SK-N-DZ (cell line): ENCODE data around the gene SREBF2.
A peak's percentile ranks its signal among the peaks of the same experiment; 100 is the strongest.

Source experiments
- DNase-seq: peaks from one replicate; pipeline ENCODE4 v3.0.0-alpha.2; 2015; ENCODE audit warnings: low spot score

The SREBF2 gene

DNA sequence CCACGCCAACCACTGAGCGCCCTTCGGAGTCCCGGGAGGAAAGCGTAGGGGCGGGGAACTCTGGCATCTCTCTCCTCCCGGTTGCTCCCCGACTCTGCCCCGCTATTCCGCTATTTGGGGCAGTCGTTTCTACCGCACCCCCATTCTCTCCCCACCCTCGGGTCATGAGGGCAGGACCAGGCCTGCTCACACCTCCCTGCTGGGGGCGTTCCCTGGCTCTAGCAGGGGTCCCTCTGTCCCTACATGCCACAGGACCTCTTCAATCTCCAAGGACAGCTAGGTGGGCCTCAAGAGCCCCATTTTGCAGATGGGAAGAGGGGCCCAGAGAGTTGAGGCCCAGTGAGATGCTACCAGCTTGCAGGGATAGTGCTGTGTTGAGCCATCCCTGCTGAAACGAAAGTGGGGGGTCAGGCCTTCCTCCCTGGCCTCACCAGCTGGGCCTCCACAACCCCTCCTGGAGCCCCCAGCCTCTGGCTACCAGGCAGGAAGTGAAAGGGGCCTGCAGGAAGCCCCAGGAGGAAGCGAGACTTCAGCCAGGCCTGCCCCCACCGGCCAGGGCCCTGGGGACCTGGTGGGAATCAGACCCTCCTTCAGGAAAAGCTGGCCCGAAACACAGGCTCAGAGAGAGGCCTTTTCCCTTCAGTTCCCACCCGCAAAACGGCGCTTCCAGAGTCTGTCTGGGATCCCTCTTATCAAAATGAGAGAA lies 87.5 kb downstream of the SREBF2 start:
- no peak for DNase-seq

DNA sequence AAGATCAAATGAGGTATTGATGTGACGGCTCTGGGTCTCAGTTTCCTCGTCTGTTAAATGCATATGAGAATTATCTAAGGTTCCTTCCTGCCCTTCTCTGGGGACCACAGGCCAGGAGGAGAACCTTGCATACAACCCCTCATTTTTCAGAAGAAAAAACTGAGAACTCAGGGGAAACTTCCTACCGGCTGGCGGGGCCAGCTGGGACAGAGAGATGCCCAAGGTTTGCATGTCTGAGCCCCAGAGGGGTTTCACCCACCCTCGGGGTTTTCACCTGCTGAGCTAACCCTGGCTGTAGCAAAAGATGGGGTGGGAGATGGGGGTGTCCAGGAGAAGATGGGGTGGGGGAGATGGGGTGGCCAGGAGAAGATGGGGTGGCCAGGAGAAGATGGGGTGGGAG lies 89.4 kb downstream of the SREBF2 start:
- no peak for DNase-seq

DNA sequence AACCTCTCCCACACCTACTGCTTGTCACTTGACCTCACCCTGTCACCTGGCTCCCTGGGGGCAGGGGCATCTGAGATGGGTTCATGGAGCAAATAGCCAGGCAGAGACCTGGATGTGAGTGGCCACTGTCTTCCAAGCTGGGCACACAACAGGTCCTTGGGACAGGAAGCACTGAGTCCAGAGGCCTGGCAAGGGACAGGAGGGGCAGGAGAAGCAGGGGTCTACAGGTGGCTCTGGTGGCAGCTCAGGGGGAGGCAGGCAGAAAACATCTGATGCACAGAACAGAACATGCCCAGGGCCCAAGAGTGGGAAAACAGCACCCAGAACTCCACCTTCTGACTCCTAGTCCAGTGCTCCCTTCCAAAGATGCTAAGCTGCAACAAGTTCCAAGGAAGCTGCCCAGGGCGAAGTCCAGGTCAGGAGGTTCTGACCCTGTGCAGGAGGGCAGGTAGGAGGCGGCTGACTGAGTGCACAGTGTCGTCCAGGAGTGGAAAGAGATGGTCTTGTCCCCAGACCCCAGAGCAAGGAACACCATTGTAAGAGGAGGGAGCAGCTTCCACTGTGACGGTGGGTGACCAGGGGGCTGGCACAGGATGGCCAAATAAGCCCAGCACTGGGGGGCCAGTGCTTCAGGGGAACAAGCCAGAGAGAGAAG lies 90.2 kb downstream of the SREBF2 start:
- no peak for DNase-seq

DNA sequence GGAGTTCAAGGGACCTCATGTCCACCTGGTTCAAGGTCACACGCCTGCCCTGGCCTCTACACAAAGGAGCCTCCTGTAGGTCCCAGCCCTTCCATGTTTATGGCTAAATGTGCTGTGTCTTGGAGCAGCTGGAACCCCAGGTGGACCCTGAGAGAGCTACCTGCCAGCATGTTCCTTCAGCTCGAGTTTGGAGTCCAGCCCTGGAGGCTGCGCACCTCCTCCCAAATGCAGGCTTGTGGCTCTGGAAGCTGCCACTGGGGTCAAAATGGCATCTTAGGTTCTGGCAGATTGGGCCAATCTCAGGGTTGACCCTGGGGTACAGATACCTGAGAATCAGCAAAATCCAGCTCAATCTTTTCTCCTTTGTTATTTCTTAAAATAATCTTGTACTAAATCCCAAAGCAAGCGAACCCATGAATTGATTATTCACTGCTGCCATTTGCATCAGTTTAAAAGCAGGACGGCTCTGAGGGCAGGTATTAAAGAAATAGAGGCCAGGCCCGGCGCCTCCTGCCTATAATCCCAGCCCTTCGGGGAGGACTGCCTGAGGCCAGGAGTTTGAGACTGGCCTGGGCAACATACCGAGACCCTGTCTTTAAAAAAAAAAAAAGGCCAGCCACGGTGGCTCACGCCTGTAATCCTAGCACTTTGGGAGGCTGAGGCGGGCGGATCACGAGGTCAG lies 90.8 kb downstream of the SREBF2 start:
- no peak for DNase-seq

DNA sequence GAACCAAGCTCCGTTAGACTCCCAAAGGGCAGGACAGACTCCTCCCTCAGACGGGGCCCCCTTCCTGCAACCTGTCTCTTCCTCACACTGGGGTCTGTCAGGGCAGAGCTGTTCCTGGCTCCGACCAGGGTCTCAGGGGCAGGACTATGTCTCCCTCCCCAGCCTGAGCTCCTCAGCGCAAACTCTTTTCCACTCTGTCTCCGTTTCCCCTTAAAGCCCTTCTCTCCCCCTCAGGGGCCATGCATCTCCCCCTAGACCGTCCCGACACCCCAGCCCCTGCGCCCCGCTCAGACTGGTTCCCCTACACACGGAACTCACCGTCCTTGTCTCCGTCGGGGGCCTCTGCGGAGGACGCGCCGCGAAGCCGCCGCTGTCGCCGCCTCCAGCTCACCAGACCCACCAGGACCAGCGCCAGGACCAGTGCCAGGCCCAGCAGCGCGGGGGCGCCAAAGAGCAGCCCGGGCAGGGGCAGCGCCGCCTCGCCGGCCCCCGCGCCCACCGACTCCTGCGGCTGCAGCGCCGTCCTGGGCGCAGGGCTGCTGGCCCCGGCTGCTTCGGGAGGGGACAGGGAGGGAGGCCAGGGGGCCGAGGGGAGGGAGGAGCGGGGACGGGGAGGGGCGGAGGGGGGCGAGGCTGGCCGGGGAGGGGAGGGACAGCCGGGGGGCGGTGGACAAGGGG lies 93.0 kb downstream of the SREBF2 start:
- DNase-seq = peak; percentile 74

DNA sequence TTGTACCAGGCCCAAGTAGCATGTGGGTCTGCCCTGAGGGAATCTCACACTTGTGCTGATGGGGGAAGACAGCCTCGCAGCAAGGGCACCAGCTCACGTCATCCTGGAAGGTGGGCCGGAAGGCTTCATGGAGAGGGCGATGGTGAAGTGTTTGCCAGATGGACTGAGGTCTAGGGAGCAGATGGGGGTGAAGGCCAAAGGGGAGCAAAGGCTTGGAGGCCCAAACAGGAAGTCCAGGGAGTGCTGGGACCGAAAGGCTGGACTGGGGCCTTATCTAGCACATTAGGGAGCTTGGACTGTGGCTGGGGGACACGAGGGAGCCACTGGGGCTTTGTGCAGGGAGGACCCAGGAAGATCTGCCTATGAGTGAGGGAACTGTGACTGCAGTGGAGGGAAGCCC lies 94.9 kb downstream of the SREBF2 start:
- no peak for DNase-seq

DNA sequence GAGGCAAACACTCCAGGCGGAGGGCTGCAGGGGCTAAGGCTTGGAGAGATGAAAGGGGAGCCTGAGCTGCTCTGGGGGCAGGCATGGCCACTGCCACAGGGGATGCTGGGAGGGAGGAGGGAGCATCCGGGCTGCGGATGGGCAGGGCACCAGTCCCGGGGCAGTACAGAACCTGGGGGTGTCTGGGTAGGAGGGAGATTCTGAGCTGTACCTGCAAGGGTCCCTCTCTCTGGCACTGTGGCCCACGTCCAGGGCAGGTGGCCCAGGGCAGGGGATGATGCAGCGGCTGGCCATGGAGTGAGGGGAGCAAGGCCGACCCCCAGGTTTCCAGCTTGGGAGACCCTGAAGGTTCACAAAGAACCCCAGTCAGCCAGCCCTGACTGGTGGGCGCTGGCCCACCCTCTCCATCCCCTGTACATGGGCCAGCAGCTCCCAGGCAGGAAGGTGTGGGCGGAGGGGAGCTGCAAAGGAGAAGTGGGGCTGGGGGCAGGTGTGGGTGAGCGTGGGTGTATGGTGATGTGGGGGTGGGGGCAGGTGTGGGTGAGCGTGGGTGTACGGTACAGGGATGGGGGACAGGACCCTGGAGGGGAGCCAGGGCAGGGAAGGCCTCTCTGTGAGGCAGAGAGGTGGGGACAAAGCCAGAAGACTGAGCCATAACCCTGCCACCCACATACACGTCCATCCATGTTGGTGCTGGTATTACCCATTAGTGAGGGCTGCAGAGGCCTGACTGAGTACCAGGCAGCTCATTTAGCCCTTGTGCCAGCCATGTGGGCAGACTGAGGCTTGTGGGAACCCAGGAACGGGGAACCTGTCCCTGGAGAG lies 95.9 kb downstream of the SREBF2 start:
- DNase-seq = no peak

DNA sequence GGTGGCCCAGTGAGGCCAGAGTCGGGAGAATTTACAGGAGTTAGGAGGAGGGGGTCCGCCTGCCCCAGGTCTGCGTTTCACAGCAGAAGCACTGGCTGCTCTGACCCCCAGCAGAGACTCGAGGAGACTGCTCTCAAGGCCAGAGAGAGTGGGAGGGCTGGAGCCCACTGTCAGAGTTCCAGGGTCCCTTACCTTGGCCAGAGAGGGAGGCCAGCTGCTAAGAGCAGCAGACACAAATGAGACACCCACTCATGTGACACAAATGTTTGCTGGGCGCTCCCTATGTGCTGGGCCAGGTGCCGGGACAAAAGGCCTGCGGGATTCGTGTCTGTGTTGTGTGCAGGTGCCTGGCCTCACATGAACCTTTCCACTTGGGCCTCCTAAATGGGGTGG lies 96.5 kb downstream of the SREBF2 start:
- DNase-seq = no peak

DNA sequence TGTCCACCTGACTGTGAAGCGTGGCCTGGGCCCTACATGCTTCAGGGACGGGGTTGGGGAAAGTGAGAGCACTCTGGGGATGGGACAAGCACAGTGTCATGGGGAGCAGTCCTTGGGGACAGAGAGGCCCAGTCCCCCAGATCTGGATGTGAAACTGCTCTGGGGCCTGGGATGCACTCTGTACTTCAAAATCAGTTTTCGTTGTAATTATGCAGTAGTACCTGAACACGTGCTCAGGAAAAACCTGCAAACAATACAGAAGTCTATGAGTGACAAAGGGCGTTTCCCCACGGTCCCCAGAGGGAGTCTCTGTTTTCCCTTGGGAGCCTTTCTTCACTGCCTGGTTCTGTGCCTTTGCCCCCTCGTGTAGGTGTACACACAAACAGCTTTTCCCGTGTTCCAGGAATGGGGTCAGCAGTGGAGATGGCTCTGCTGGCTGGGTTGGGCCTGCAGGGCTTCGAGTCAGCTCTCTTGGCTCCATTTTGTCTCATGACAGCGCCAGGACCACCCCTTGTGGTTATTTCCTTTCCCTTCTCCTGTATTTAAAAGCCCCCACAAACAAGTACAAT lies 98.9 kb downstream of the SREBF2 start:
- no peak for DNase-seq

DNA sequence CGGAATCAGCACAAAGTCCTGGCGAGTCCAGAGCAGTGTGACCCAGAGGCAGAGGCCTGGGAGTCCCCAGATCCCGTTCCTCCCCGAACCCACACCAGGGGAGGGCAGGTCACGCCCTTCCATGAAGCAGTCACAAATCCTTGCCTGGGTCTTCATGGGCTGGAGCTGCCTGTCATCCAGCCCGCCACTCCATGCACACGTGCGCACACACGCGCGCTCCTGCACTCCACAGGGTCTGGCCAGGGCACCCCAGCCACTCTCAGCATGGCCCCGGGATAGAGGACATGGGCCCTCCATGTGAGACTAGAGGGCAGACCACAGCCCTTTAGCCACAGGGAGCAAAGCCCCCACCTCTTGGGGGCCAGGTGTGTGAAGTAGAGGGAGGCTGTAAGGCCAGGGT lies 99.4 kb downstream of the SREBF2 start:
- DNase-seq = no peak

DNA sequence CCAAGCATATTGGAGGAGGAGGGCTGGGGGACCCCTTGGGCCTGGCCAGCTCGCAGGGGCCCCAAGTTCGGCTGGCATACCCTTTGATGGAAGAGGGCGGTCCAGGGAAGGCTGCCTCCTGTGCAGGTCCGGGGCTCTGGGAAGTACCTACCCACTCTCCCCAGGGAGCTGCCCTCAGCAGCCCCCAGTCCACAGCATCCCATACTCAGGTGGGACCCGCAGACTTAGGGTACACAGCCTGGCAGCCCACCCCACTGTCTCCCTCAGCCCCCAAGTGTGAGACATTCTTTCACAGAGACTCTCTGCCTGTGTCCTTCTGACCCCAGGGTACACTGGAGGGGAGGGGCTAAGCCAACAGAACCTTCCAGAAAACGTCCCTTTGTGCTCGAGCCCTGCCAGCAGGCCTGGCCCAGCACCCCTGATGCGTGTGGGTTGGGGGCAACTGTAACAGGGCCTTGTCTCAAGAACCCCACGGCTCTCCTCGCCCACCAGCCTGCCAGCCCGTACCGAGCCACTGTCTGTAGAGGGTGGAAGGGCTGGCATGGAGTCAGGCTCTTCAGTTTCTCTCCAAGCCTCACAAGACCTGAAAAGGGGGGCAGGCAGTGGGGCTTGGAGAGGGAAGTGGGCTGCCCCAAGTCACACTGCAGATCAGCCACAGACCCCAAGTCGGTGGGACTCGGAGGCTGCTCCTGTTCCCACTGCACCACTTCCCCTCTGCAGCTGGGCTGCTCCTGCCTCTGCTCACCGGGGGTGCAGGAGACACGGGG lies 100.7 kb downstream of the SREBF2 start:
- no peak for DNase-seq

DNA sequence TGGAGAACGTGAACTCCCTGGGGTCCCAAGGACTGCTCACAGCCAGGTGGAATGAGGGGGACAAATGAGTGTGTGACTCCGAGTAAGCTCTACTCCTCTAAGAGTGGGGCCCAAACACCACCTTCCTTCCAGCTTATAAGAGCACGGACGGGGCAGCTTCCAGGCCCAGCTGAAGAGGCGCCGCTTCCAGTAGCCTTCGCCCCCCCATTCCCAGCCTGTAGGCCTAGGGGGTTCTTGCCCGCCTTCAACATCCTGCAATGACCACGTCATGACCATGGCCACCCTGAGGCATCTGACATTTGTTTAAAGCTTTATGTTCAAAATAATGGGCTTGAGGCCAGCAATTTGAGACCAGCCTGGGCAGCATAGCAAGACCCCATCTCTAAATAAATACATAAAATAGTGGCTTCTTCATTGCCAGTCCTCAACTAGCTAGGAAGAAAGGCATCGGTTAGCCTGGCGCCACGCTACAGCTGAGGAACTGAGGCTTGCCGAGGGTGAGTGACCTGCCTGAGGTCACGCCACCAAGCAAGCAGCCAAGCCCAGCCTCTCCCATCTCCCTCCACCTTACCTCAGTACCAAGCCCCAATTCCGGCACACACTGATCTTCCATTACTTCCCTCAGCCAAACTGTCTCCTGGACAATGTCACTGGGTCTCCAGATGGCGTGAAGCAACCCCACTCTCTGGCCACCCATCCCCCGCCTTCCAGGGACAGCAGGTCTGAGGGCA lies 101.5 kb downstream of the SREBF2 start:
- peak; percentile 71 for DNase-seq

DNA sequence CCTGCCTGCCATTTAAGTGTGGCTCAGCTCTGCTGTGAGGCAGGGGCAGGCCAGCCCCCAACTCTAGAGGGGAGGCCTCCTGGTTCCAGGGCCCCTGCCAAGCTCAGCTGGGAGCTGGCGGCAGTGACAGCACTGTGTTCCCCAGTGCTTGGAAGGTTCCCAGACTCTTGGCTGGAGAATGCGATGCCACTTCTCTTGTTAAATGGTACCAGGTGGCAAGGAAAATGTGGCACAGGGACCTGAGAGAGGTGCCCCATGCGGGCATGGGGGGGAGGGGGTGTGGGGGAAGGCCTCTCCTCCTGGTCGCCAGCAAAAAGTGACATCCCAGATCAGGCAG lies 102.1 kb downstream of the SREBF2 start:
- no peak for DNase-seq

DNA sequence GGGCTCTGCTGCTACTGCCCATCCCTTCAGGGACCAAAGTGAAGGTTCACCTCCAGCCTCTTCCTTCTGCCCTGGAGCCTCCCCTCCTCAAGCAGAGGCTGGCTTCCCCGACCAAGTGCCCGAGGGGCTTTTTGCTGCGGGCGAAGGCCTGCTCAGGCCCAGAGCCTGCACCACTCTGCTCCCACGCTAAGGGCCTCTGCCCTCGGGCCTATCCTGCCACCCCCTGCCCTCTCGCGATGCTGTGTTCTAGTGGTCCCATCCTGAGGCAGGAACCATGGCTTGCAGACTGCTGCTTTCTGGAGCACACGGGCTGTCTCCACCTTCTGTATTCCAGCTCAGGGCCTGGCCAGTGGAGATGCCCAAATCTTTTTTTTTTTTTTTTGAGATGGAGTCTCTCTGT lies 102.6 kb downstream of the SREBF2 start:
- DNase-seq = no peak

DNA sequence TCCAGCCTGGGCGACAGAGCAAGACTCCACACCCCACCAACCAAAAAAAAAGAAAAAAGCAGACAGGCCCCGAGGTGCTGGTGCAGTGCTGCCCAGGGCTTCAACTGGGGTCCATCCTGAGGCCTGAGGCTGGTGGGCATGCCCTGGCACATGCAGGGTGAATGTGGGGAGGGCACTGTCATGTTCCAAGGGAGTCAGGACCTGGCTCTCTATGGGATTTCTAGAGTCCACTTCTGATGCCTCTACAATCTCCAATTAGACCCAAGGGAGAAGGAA lies 103.9 kb downstream of the SREBF2 start:
- DNase-seq = no peak

DNA sequence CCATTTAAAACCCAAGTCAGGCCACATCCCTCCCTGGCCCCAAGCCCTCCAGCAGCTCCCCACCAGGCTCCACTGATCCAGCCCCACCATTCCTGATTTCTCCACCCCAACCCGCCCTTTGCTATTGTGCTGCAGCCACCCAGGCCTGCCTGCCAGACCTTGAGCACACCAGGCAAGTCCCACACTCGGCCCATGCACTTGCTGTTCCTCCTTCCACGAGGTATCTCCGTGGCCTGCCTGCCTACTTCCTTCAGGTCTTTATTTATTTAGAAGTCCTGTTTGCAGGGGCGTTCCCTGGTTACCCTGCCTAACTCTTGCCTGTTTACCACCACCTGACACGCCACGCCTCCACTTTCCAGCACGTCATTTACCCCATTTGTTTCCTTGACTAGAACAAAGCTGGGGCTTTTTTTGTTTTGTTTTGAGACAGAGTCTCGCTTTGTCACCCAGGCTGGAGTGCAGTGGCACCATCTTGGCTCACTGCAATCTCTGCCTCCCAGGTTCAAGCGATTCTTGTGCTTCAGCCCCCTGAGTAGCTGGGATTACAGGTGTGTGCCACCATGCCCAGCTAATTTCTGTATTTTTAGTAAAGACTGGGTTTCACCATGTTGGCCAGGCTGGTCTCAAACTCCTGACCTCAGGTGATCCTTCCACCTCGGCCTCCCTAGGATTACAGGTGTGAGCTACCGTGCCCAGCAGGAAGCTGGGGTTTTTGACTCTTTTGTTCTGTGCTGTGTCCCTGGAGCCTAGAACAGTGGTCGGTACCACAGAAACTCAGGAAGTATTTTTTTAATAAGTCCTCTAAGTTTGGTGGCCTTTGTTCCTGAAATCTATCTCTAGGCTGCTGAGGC lies 107.3 kb downstream of the SREBF2 start:
- no peak for DNase-seq

DNA sequence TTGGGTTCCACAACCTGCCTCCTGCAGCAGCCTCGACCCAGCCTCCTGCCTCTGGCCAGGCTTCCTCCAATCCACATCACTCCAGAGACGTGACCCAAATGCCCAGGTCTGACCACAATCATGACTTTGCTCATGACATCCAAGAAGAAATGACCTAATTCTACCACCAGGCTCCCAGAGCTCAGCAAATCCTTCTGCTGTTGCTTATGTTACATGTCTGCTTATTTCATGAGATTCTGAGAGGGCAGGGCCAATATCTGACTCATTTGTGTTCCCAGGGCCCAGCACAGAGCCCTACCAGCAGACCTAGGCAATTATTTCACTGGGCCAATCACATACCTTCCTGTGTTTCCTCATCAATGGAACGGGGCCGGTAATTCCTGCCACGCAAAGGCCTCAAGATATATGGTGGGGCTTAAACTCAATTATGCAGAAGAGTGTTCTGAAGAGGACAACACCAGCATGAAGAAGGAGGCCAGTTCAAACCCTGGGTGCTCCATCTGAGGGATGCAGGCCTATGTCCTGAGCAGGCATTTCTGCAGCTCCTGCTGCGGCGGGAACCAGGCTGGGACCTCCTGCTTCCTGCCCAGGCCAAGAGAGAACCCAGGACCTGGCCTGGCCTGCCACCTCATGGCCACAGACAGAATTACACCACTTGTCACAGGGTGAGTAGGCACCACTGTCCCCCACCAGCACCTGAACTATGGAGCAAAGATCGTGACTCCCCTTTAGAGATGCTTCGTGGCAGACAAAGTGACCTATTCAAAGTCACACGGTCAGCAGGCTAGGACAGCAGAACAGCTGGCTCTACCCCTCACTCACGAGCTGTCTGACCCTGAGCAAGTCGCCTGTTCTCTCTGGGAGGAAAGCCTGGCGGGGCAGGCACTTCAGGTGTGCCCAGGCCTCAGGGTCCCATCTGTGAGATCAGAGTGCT lies 108.2 kb downstream of the SREBF2 start:
- DNase-seq = peak; percentile 80

DNA sequence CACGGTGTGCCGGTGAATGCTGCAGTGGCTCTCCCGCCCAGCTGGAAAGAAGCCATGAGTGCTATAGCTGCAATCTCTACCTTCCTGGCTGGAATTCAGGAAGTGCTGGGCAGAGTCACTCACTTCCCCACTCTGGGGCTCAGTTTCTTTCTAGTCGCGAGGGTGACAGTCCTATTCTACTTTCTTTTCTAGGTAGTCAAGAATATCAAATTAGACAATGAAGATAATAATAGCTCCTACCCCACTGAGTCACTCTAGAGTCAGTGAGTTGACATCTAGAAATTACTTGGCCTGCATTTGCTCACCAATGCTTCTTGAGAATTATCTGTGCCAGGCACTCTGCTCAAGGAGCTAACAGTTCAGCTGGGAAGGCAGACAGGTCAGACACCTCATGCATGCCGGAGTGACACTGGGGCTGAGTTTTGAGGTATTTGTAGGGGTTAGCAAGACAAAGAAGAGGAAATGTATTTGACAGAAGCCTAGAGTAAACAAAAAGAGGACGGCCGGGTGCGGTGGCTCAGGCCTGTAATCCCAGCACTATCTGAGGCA lies 110.8 kb downstream of the SREBF2 start:
- no peak for DNase-seq
